Heart right ventricle (tissue), 16 donors: Measurements from ENCODE around the gene FBXL19. TPM values are rescaled to one million over a fixed set of nuclear protein-coding genes. Genes with fewer than 3 reads are reported as not detected.

ENCODE experiments used
- ATAC-seq, 8 donors: fragments of 200-7000 bp; cut with Tn5 transposase; one replicate each; pipeline ENCODE4 v1.9.1; 2020; ENCODE audit warnings: mild to moderate bottlenecking in 8 of 8, moderate library complexity in 8 of 8, moderate number of reproducible peaks in 1 of 8
- DNase-seq, 2 donors: peaks; one replicate each; pipeline ENCODE4 v3.0.0-alpha.2; 2020
- H3K27ac ChIP-seq, 10 donors: fragments of 200-600 bp; sonication (generic) in 2 of 10; one replicate each; pipeline versions ENCODE4 v1.5.0 to v1.8.0; 2020 to 2022; ENCODE audit warnings: mild to moderate bottlenecking in 3 of 10
- H3K27me3 ChIP-seq, 7 donors: fragments of 200-600 bp; one replicate each; pipeline ENCODE4 v1.8.0; 2021 to 2022; ENCODE audit warnings: mild to moderate bottlenecking in 2 of 7
- H3K36me3 ChIP-seq, 9 donors: fragments of 200-600 bp; sonication (generic) in 1 of 9; one replicate each; pipeline versions ENCODE4 v1.5.0 to v1.8.0; 2020 to 2022; ENCODE audit warnings: mild to moderate bottlenecking in 2 of 9
- H3K4me1 ChIP-seq, 9 donors: fragments of 200-600 bp; sonication (generic) in 1 of 9; one replicate each; pipeline versions ENCODE4 v1.5.0 to v1.8.0; 2020 to 2022; ENCODE audit warnings: mild to moderate bottlenecking in 4 of 9
- H3K4me3 ChIP-seq, 10 donors: fragments of 200-600 bp; sonication (generic) in 2 of 10; one replicate each; pipeline versions ENCODE4 v1.5.0 to v1.8.0; 2020 to 2022; ENCODE audit warnings: mild to moderate bottlenecking in 7 of 10, moderate library complexity in 2 of 10
- H3K9me3 ChIP-seq, 11 donors: fragments of 200-600 bp in 10 of 11; sonication (generic) in 2 of 11; one replicate each; pipeline versions ENCODE4 v1.5.0 to v1.8.0; 2013 to 2022; ENCODE audit warnings: mild to moderate bottlenecking in 2 of 11, control low read depth in 1 of 11, moderate library complexity in 1 of 11
- CTCF ChIP-seq, 9 donors: fragments of 200-600 bp; sonication (generic) in 2 of 9; IDR thresholded peaks; one replicate each; pipeline versions ENCODE4 v1.5.0 to v1.8.0; 2021 to 2022; ENCODE audit warnings: antibody characterized with exemption in 9 of 9, mild to moderate bottlenecking in 5 of 9, moderate library complexity in 1 of 9
- WGBS, 2 donors: extraction: QIAGEN DNeasy Blood & Tissue Kit; methylation state at CpG; one replicate each; pipeline ENCODE4 v1.1.7; 2013; ENCODE audit warnings: inconsistent platforms in 1 of 2; 5-methylcytosine and 5-hydroxymethylcytosine counted together
- intact Hi-C, 10 donors: fragments of 100-400 bp; cut with DNase I; formaldehyde crosslinking; loops; one replicate each; pipeline versions ENCODE4 v1.11.1 to v1.14.2; 2022
- polyA plus RNA-seq, 2 donors: library from polyadenylated mRNA; stranded (reverse); fragments of 200-250 nt; gene quantifications; one replicate each; pipeline ENCODE4 v1.2.3, GENCODE V29; 2013
- total RNA-seq, 10 donors: library from RNA; stranded (reverse); fragmentation: NEBNext Ultra II Directional in 3 of 10; extraction: Animal tissue kit (Norgen Biotek cat#: 25700) in 3 of 10; gene quantifications; one replicate each; pipeline versions ENCODE4 v1.2.1 to v1.2.4, GENCODE V29; 2021 to 2023
- donor health status: Arrhythmogenic right ventricular cardiomyopathy.
- donor health status: ischemic (EF 13 %, LVEDD 7.1; RV severe dilation, severe dysfunction).
- donor health status: healthy with polysubstance abuse.
- donor health status: DM: no; HTN: yes; CAD: no.
- donor health status: DM: no; HTN: no; CAD: no.
- donor health status: ischemic (EF 25% LVEDD 6.9; RV normal size, moderate dysfunction).
- donor health status: ischemic (EF 25% LVEDD 5.7; RV mildly dilated, moderate dysfunction).
- donor health status: healthy.
- donor health status: DM: yes; HTN: yes; CAD: no.
- donor health status: Ischemic cardiomyopathy.
- donor health status: ischemic (EF 35%, LVEDD 5.7; RV mildly dilated, moderate dysfunction).
- donor health status: nonischemic (EF 11% LVEDD 7.7; RV severe dilation, severe dysfunction).
- donor health status: DM: yes; HTN: yes; CAD: no.
- donor health status: PGD.
- donor health status: ischemic (EF 29% LVEDD 5.4; RV normal size, mild dysfunction).
- donor health status: nonischemic (EF 23%, LVEDD 6.1; RV moderate dilation, normal function).

Gene FBXL19
- total and polyA plus RNA-seq, 12 donors = 4.1 to 14.1 (median 5.8) TPM

GRCh38 chr16:30924076-30924912, 922 bp downstream of the FBXL19 start:
- Histone ChIP-seq H3K36me3 (peaks cover 0 to 29% (median 0%) of the 10 kb centered on the region in 9 donors), H3K27me3 (no peaks in the 10 kb centered on the region), H3K4me1 (peaks cover 0 to 24% (median 16%) of the 10 kb centered on the region in 9 donors), H3K9me3 (no peaks in the 10 kb centered on the region), H3K4me3 (peak overlapping the region; percentile 57 to 89 (median 73)), H3K27ac (peak overlapping the region in 9 of 10 donors; percentile 46 to 94 (median 87))
- TF ChIP-seq CTCF (IDR thresholded peaks at IDR 0.05) = no peak
- intact Hi-C loops = loop anchor here in 3 of 10 donors (5.0 kb wide), 2 partner anchors 77 to 82 kb away; no protein-coding TSS in a partner anchor
- DNase-seq (peak in 1 of 2 donors; percentile 35), ATAC-seq (no peak)
- 4 to 5% methylated on average over 34 to 50 of the region's 53 CpGs for WGBS, 2 donors

- Histone ChIP-seq H3K36me3 (peaks cover 0 to 36% (median under 1%) of the 10 kb centered on the region in 9 donors), H3K27me3 (no peaks in the 10 kb centered on the region), H3K4me3 (peak overlapping the region in 7 of 10 donors; percentile 57 to 89 (median 71)), H3K4me1 (peaks cover 0 to 24% (median 16%) of the 10 kb centered on the region in 9 donors), H3K9me3 (no peaks in the 10 kb centered on the region), H3K27ac (peak overlapping the region in 8 of 10 donors; percentile 46 to 94 (median 86))
- no peak for ATAC-seq
- intact Hi-C loops = loop anchor here in 3 of 10 donors (5.0 kb wide), 2 partner anchors 78 to 83 kb away; no protein-coding TSS in a partner anchor
- no peak for DNase-seq
- TF ChIP-seq CTCF (IDR thresholded peaks at IDR 0.05) = no peak
- WGBS, 2 donors = 70 to 78% methylated on average over 11 of the region's 11 CpGs
These were observed 1.7 kb downstream of the FBXL19 start for GRCh38 chr16:30924913-30925631.

GRCh38 chr16:30925632-30925987, 2.2 kb downstream of the FBXL19 start:
- WGBS, 2 donors = 88 to 93% methylated on average over 26 of the region's 26 CpGs
- Histone ChIP-seq H3K27me3 (no peaks in the 10 kb centered on the region), H3K27ac (no peak overlapping the region), H3K4me3 (no peak overlapping the region), H3K4me1 (peaks cover 0 to 29% (median 16%) of the 10 kb centered on the region in 9 donors), H3K9me3 (no peaks in the 10 kb centered on the region), H3K36me3 (peaks cover 0 to 42% (median 6%) of the 10 kb centered on the region in 9 donors)
- intact Hi-C loops = no loop called here
- ATAC-seq (no peak), DNase-seq (no peak)
- TF ChIP-seq CTCF (IDR thresholded peaks at IDR 0.05) = no peak
